ENCODE results near the gene VEZF1.

Gene VEZF1

DNA sequence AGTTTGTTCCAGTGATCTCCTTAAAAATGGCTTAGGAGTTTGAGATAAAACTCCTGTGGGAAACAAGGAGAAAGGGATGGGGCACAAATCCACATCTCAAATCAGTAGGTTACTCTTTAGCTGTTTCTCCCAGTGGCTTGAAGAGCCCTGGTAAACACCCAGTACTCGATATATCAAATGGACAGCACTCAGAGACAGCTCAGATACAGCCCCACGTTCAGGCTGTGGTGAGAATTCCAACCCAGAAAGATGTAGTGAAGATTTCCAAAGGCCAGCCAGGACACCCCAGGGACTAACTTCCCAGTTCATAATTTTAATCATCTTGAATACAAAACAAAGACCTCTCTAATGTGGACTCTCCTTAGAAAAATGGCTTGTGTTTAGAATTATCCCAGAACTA, 6.4 kb upstream of the VEZF1 start:
- Histone ChIP-seq H3K27me3 (replicated peaks; ENCODE audit: control insufficient read depth, insufficient read depth, low read length) (no peaks in the 10 kb centered on the region), H3K36me3 (ENCODE audit: control insufficient read depth, insufficient read depth, low read length) (peaks cover 3% of the 10 kb centered on the region), H3K4me3 (replicated peaks; ENCODE audit: low read depth, low read length) (no peak overlapping the region)
- DNase-seq (ENCODE audit: extremely low read depth, insufficient read length) = no peak
- TF ChIP-seq, protein P1, sequence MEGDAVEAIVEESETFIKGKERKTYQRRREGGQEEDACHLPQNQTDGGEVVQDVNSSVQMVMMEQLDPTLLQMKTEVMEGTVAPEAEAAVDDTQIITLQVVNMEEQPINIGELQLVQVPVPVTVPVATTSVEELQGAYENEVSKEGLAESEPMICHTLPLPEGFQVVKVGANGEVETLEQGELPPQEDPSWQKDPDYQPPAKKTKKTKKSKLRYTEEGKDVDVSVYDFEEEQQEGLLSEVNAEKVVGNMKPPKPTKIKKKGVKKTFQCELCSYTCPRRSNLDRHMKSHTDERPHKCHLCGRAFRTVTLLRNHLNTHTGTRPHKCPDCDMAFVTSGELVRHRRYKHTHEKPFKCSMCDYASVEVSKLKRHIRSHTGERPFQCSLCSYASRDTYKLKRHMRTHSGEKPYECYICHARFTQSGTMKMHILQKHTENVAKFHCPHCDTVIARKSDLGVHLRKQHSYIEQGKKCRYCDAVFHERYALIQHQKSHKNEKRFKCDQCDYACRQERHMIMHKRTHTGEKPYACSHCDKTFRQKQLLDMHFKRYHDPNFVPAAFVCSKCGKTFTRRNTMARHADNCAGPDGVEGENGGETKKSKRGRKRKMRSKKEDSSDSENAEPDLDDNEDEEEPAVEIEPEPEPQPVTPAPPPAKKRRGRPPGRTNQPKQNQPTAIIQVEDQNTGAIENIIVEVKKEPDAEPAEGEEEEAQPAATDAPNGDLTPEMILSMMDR (IDR thresholded peaks at IDR 0.05; ENCODE audit: insufficient read depth, low read length, poor library complexity, severe bottlenecking) = no peak

DNA sequence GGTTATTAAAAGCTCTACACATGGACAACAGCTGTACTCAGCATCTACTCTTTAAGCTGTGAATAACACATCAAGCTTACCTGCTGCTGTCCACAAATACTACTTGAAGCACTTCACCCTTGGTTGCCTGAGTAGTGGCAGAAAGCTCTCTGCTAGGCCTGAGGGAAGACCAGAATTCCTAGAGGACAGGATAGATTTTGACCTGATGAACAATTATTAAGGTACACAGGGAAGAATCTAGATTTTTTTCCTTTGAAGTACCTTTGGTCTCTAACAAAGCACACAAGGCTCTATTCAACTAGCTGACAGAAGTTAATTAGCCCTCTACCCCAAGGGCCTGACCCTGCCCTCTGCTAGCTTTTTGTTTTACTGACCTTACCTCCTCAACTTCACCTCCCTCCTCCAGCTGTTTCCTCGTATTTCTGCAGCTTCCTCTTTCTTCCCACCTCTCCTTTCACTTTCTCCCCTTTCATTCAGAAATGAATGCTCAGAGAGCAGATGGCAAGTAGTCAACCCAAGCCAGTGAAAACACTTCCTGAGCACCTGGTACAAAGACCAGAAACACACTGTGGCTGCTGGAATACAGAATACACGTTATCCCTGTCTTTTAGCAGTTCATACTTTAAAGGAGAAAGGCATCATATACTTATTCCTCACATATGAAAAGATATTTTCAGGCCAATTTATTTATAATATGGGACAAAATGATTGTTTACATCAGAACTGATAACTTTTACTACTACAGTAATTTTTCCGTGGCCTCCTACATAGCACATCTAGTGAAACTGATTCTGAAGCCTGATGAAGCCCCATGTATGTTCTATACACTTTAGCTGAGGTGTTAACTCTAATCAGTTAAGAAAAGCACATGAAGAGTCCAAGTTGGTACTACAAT, 5.7 kb upstream of the VEZF1 start:
- DNase-seq (ENCODE audit: extremely low read depth, insufficient read length) = no peak
- TF ChIP-seq, protein P1 (IDR thresholded peaks at IDR 0.05; ENCODE audit: insufficient read depth, low read length, poor library complexity, severe bottlenecking) = no peak
- Histone ChIP-seq H3K27me3 (replicated peaks; ENCODE audit: control insufficient read depth, insufficient read depth, low read length) (no peaks in the 10 kb centered on the region), H3K4me3 (replicated peaks; ENCODE audit: low read depth, low read length) (no peak overlapping the region), H3K36me3 (ENCODE audit: control insufficient read depth, insufficient read depth, low read length) (peaks cover 3% of the 10 kb centered on the region)

DNA sequence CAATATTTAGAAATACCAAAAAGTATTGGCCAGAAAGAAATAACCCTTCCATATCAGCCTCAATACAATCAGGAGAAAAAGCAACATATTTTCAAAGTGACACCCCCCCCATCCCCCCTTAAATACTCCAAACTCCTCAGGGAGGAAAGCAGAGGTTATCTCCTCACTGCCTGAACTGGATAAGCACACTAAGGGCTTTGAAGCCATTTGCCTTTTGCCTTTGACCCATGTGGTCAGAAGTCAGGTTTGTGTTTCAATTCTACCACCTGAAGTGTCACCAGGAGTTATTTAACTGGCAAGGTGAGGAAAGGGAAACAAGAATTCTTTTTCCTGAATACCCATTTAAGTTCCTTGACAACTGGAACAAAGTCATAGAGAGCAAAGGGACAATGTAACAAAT, 3.5 kb upstream of the VEZF1 start:
- Histone ChIP-seq H3K4me3 (replicated peaks; ENCODE audit: low read depth, low read length) (no peak overlapping the region), H3K27me3 (replicated peaks; ENCODE audit: control insufficient read depth, insufficient read depth, low read length) (no peaks in the 10 kb centered on the region), H3K36me3 (ENCODE audit: control insufficient read depth, insufficient read depth, low read length) (no peaks in the 10 kb centered on the region; the same call in 1 of the 2 replicates)
- DNase-seq (ENCODE audit: extremely low read depth, insufficient read length) = no peak
- TF ChIP-seq, protein P1 (IDR thresholded peaks at IDR 0.05; ENCODE audit: insufficient read depth, low read length, poor library complexity, severe bottlenecking) = no peak

DNA sequence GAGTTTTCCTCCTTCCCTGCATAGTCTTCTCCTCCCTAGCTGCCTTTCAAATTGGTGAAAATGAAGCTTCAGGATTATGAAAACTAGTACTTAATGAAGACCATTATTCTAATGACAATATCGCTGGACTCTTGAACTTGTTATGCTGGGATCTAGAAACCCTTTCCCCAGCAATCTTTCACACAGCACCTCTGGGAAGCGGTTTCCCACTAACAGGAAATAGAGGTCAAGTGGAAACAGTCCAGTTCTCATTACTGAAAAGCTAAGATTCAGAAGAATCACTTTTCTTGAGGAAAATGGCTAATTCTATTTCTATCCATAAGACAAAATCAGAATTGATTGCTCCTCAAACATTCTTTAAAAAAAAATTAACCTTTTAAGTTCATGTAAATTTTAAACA, 2.0 kb upstream of the VEZF1 start:
- Histone ChIP-seq H3K36me3 (ENCODE audit: control insufficient read depth, insufficient read depth, low read length) (no peaks in the 10 kb centered on the region; the same call in 1 of the 2 replicates), H3K27me3 (replicated peaks; ENCODE audit: control insufficient read depth, insufficient read depth, low read length) (no peaks in the 10 kb centered on the region), H3K4me3 (replicated peaks; ENCODE audit: low read depth, low read length) (no peak overlapping the region)
- DNase-seq (ENCODE audit: extremely low read depth, insufficient read length) = no peak
- TF ChIP-seq, protein P1 (IDR thresholded peaks at IDR 0.05; ENCODE audit: insufficient read depth, low read length, poor library complexity, severe bottlenecking) = no peak

DNA sequence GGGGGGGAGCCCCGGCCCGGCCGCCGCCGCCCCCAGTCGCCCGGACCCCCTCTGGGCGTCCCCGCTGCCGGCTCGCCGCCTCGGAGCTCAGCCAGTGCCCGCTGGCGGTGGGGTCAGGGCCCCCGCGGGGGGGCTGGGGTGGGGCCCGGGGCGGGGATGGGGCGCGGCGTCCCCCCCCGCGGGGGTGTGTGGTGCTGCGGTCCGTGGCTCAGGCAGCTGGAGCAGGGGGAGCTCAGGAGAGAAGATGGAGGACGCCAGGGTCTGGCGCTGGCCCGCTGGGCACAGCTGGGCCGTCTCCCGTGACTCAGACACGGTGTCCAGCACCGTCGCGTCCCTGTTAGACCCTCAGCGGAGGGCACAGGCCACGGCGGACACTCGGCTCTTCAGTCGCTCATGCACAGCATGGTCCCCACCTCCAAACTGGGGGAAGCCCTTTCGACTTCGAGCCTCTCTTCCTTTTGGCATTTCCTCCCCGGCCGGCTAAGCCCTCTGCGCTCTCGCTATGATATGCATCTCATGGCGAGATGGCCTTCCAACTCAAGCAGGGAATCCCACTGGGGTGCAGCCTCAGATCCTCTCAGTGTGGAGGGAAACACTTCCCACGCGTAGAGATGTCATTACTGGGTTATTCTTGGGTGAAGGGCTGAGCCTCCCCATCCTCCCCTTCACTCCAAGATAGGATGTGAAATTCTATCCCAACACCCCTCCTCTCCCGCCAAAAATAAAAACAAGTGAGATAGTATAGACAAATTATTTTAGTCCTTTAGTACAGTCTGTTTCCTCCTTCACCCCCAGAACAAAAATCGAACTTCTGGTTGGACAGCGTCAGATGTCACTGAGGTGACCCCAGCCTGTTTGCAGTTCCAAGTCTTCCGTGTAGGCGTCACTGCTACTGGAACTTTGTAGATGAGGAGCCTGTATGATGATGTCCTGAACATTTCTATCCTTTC, 522 bp upstream of the VEZF1 start:
- DNase-seq (ENCODE audit: extremely low read depth, insufficient read length) = peak; percentile 84
- peak overlapping the region; percentile 92 for H3K4me3 ChIP-seq (replicated peaks; ENCODE audit: low read depth, low read length)
- no peaks in the 10 kb centered on the region for H3K27me3 ChIP-seq (replicated peaks; ENCODE audit: control insufficient read depth, insufficient read depth, low read length)
- no peaks in the 10 kb centered on the region; the same call in 1 of the 2 replicates for H3K36me3 ChIP-seq (ENCODE audit: control insufficient read depth, insufficient read depth, low read length)
- TF ChIP-seq, protein P1 (IDR thresholded peaks at IDR 0.05; ENCODE audit: insufficient read depth, low read length, poor library complexity, severe bottlenecking) = no peak
